ENCODE results near the gene CTNS.
A peak's percentile ranks its signal among the peaks of the same experiment; 100 is the strongest.

The CTNS gene

GRCh38 chr17:3626831-3627768 is 9.5 kb upstream of the CTNS start:
- DNase-seq, result no peak

- no peak for DNase-seq
Measured at GRCh38 chr17:3627769-3628167, 8.8 kb upstream of the CTNS start.

GRCh38 chr17:3630781-3631180 is 5.8 kb upstream of the CTNS start:
- DNase-seq, result no peak

GRCh38 chr17:3632287-3632686 is 4.3 kb upstream of the CTNS start:
- no peak for DNase-seq

- no peak for DNase-seq
Measured at GRCh38 chr17:3635474-3636153, 946 bp upstream of the CTNS start.

- no peak for DNase-seq
Measured at GRCh38 chr17:3636908-3637373, 381 bp downstream of the CTNS start.

GRCh38 chr17:3639981-3640596 is 3.5 kb downstream of the CTNS start:
- peak; percentile 42 for DNase-seq

GRCh38 chr17:3641014-3641413 is 4.5 kb downstream of the CTNS start:
- DNase-seq, result no peak

GRCh38 chr17:3641717-3642486 is 5.3 kb downstream of the CTNS start:
- no peak for DNase-seq

GRCh38 chr17:3643889-3644349 is 7.4 kb downstream of the CTNS start:
- no peak for DNase-seq

- no peak for DNase-seq
Measured at GRCh38 chr17:3645310-3645709, 8.8 kb downstream of the CTNS start.

GRCh38 chr17:3647251-3647650 is 10.7 kb downstream of the CTNS start:
- DNase-seq, result no peak

- peak; percentile 36 for DNase-seq
Measured at GRCh38 chr17:3647769-3648555, 11.4 kb downstream of the CTNS start.

GRCh38 chr17:3655766-3656165 is 19.2 kb downstream of the CTNS start:
- DNase-seq, result no peak

GRCh38 chr17:3656353-3656752 is 19.8 kb downstream of the CTNS start:
- DNase-seq, result no peak

- DNase-seq, result no peak
Measured at GRCh38 chr17:3656755-3657587, 20.4 kb downstream of the CTNS start.

GRCh38 chr17:3657588-3657869 is 21.0 kb downstream of the CTNS start:
- DNase-seq, result no peak

- DNase-seq, result no peak
Measured at GRCh38 chr17:3657874-3658783, 21.6 kb downstream of the CTNS start.

GRCh38 chr17:3658784-3659449 is 22.4 kb downstream of the CTNS start:
- DNase-seq, result no peak

All from CD4-positive, alpha-beta T cell treated with Interferon gamma for 1 hour (primary cell).